Activated B cell treated with CpG ODN at 0.5 μM for 24 hours (primary cell): Measurements from ENCODE around the gene AP1G1. TPM values are rescaled to one million over a fixed set of nuclear protein-coding genes. Genes with fewer than 3 reads are reported as not detected.

ENCODE experiments used
- ATAC-seq: fragments of 200-7000 bp; cut with Tn5 transposase; one replicate; pipeline ENCODE4 v1.10.0; 2021; ENCODE audit warnings: low read depth, mild to moderate bottlenecking, moderate library complexity
- CTCF ChIA-PET: fragments of 350-600 bp; sonication (Branson Sonifier 250); formaldehyde crosslinking; loops from one replicate; lab custom pipeline; 2021; ENCODE audit warnings: antibody characterized with exemption; lab: Charles Lee
- POLR2A ChIA-PET: fragments of 350-600 bp; sonication (Branson Sonifier 250); formaldehyde crosslinking; loops from one replicate; lab custom pipeline; 2021; ENCODE audit warnings: antibody characterized with exemption; lab: Charles Lee
- DNase-seq: peaks from one replicate; pipeline ENCODE4 v3.0.0; 2022
- H3K27ac Mint-ChIP-seq: one replicate; pipeline ENCODE4 v1.8.0; 2020; ENCODE audit warnings: mixed read lengths
- H3K27me3 Mint-ChIP-seq: one replicate; pipeline ENCODE4 v1.8.0; 2021; ENCODE audit warnings: mixed read lengths
- H3K36me3 Mint-ChIP-seq: one replicate; pipeline ENCODE4 v1.8.0; 2021; ENCODE audit warnings: low read depth, mixed read lengths
- H3K4me1 Mint-ChIP-seq: one replicate; pipeline ENCODE4 v1.8.0; 2021; ENCODE audit warnings: mixed read lengths
- H3K4me3 Mint-ChIP-seq: one replicate; pipeline ENCODE4 v1.8.0; 2020; ENCODE audit warnings: mild to moderate bottlenecking, mixed read lengths
- H3K9me3 Mint-ChIP-seq: one replicate; pipeline ENCODE4 v1.8.0; 2020; ENCODE audit warnings: mixed read lengths
- intact Hi-C: fragments of 100-400 bp; cut with micrococcal nuclease; formaldehyde crosslinking; loops from one replicate; pipeline ENCODE4 v1.15.1; 2024
- total RNA-seq: library from RNA; stranded (reverse); gene quantifications from 2 replicates; pipeline ENCODE4 v1.2.3, GENCODE V29; 2022
- TF ChIP-seq, protein P1 (sequence below): fragments of 200-600 bp; IDR thresholded peaks from one replicate; pipeline ENCODE4 v1.8.0; 2022; ENCODE audit warnings: antibody characterized with exemption, mild to moderate bottlenecking

AP1G1 gene
- total RNA-seq, 1 donor from 2014 or later, result 120 TPM

GRCh38 chr16:71754108-71754507 is 54.5 kb downstream of the AP1G1 start:
- POLR2A ChIA-PET, result no interaction called here
- ATAC-seq (no peak), DNase-seq (no peak)
- no peak overlapping the region for H3K4me3 Mint-ChIP-seq
- intact Hi-C loops, result no loop called here
- CTCF ChIA-PET, result no interaction called here
- H3K27me3 Mint-ChIP-seq, result no peaks in the 10 kb centered on the region
- H3K4me1 Mint-ChIP-seq, result peaks cover 2% of the 10 kb centered on the region
- H3K27ac Mint-ChIP-seq, result no peak overlapping the region
- H3K36me3 Mint-ChIP-seq, result peaks cover 78% of the 10 kb centered on the region
- TF ChIP-seq, protein P1, sequence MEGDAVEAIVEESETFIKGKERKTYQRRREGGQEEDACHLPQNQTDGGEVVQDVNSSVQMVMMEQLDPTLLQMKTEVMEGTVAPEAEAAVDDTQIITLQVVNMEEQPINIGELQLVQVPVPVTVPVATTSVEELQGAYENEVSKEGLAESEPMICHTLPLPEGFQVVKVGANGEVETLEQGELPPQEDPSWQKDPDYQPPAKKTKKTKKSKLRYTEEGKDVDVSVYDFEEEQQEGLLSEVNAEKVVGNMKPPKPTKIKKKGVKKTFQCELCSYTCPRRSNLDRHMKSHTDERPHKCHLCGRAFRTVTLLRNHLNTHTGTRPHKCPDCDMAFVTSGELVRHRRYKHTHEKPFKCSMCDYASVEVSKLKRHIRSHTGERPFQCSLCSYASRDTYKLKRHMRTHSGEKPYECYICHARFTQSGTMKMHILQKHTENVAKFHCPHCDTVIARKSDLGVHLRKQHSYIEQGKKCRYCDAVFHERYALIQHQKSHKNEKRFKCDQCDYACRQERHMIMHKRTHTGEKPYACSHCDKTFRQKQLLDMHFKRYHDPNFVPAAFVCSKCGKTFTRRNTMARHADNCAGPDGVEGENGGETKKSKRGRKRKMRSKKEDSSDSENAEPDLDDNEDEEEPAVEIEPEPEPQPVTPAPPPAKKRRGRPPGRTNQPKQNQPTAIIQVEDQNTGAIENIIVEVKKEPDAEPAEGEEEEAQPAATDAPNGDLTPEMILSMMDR, result no peak
- H3K9me3 Mint-ChIP-seq, result no peaks in the 10 kb centered on the region

DNA sequence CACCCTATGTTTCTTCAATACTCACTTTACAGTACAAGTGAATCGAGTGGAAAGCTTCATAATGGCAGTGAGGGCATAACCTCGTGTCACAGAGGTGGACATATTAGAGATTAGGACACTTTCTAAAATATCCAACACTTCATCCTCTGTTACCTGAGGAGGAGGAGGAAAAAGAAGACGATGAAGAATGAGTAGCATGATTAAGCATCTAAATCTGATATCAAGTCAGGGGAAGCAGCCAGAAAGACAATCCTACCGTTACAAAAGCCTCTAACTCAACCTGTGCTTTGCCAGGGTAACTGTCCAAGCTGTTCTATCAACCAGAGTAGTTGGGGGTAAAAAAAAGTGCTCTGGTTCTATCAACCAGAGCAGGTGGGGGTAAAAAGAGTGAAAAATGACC is 60.4 kb downstream of the AP1G1 start:
- Mint-ChIP-seq H3K27ac (no peak overlapping the region), H3K27me3 (no peaks in the 10 kb centered on the region), H3K9me3 (no peaks in the 10 kb centered on the region), H3K4me3 (no peak overlapping the region), H3K36me3 (peaks cover 74% of the 10 kb centered on the region), H3K4me1 (peaks cover under 1% of the 10 kb centered on the region)
- TF ChIP-seq, protein P1, result no peak
- intact Hi-C loops, result loop anchor here (5.0 kb wide), 1 partner anchor 34 kb away; no protein-coding TSS in a partner anchor
- ChIA-PET POLR2A (no interaction called here), CTCF (no interaction called here)
- DNase-seq, result no peak
- no peak for ATAC-seq

- TF ChIP-seq, protein P1, result peak; percentile 88
- ChIA-PET POLR2A (interaction anchor here (0.8 to 1.0 kb wide), 2 partner anchors 20 to 164 kb away, joined by 4 read pairs; no protein-coding TSS in a partner anchor), CTCF (no interaction called here)
- no peak overlapping the region for H3K27ac Mint-ChIP-seq
- H3K36me3 Mint-ChIP-seq, result peaks cover 74% of the 10 kb centered on the region
- H3K4me1 Mint-ChIP-seq, result no peaks in the 10 kb centered on the region
- no peaks in the 10 kb centered on the region for H3K9me3 Mint-ChIP-seq
- no peaks in the 10 kb centered on the region for H3K27me3 Mint-ChIP-seq
- no peak overlapping the region for H3K4me3 Mint-ChIP-seq
- intact Hi-C loops, result loop anchor here (1.0 to 5.0 kb wide), 7 partner anchors 20 to 334 kb away; no protein-coding TSS in a partner anchor
- ATAC-seq (peak; percentile 60), DNase-seq (no peak)
Observed at GRCh38 chr16:71746442-71747046, 62.1 kb downstream of the AP1G1 start.

DNA sequence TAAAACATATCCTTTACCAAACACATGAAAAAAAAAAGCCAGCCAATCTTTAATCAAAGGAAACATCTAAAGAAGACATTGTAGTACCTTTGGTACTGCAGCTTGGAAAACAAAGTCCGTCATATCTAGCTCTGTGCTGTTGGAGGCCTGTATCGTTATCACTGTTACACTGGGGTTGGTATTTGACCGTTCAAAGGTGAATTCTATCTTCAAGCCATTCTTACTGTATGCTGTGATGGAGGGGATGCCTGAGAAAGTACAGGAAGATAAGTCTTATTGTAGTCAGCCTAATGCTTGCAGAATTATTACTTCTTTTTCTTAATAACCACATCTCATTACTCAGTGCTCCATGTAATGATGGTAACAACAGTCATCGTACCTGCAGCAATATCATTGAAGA is 69.8 kb downstream of the AP1G1 start:
- TF ChIP-seq, protein P1, result no peak
- ATAC-seq, result no peak
- CTCF ChIA-PET, result interaction anchor here (1.3 kb wide), 1 partner anchor 223 kb away, joined by 3 read pairs; no protein-coding TSS in a partner anchor
- no peak for DNase-seq
- intact Hi-C loops, result no loop called here
- POLR2A ChIA-PET, result no interaction called here
- H3K27ac Mint-ChIP-seq, result no peak overlapping the region
- no peaks in the 10 kb centered on the region for H3K4me1 Mint-ChIP-seq
- no peaks in the 10 kb centered on the region for H3K27me3 Mint-ChIP-seq
- no peaks in the 10 kb centered on the region for H3K9me3 Mint-ChIP-seq
- H3K36me3 Mint-ChIP-seq, result peaks cover 76% of the 10 kb centered on the region
- no peak overlapping the region for H3K4me3 Mint-ChIP-seq

DNA sequence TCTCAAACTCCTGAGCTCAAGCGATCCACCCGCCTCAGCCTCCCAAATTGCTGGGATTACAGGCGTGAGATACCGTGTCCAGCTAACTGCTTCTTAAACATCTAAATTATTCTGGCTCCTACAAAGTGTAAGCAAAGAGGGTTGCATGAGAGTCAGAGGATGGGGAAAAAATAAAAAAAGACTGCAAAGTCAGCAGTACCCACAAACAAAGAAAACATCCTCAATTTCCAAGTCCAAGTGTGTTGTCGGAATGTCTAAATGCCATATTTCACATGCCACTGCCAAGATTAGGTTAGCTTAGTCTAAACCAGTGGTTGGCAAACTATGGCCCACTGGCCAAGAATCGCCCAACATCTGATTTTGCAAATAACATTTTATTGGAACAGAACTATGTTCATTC is 71.1 kb downstream of the AP1G1 start:
- TF ChIP-seq, protein P1, result no peak
- intact Hi-C loops, result no loop called here
- DNase-seq (no peak), ATAC-seq (no peak)
- CTCF ChIA-PET, result no interaction called here
- no peak overlapping the region for H3K4me3 Mint-ChIP-seq
- H3K4me1 Mint-ChIP-seq, result no peaks in the 10 kb centered on the region
- H3K27ac Mint-ChIP-seq, result no peak overlapping the region
- H3K36me3 Mint-ChIP-seq, result peaks cover 80% of the 10 kb centered on the region
- no peaks in the 10 kb centered on the region for H3K27me3 Mint-ChIP-seq
- H3K9me3 Mint-ChIP-seq, result no peaks in the 10 kb centered on the region
- POLR2A ChIA-PET, result interaction anchor here (0.7 kb wide), 1 partner anchor 144 kb away, joined by 6 read pairs; no protein-coding TSS in a partner anchor
